Cardiac muscle cell (in vitro differentiated cells and primary cell): ENCODE results near the gene ETNK2. TPM values are rescaled to one million over a fixed set of nuclear protein-coding genes. Genes with fewer than 3 reads are reported as not detected.

Source experiments
- DNase-seq, 2 donors: peaks; one replicate each; pipeline versions ENCODE4 v3.0.0 to v3.0.0-alpha.2; 2010 to 2017; ENCODE audit warnings: low read depth in 1 of 2, low spot score in 1 of 2
- H3K27ac ChIP-seq: fragments of 200-600 bp; sonication (generic); 2 replicates; pipeline ENCODE4 v1.5.1; 2016
- H3K27me3 ChIP-seq: fragments of 200-600 bp; sonication (generic); 2 replicates; pipeline ENCODE4 v1.6.0; 2016; ENCODE audit warnings: control low read depth
- H3K36me3 ChIP-seq: fragments of 200-600 bp; sonication (generic); 2 replicates; pipeline ENCODE4 v1.5.1; 2016; ENCODE audit warnings: control low read depth
- H3K4me1 ChIP-seq: fragments of 200-600 bp; sonication (generic); 2 replicates; pipeline ENCODE4 v1.8.1; 2017; ENCODE audit warnings: low read depth, mild to moderate bottlenecking, mixed run types
- H3K4me3 ChIP-seq: fragments of 200-600 bp; sonication (generic); 2 replicates; pipeline ENCODE4 v1.5.1; 2016; ENCODE audit warnings: mild to moderate bottlenecking
- H3K9me3 ChIP-seq: fragments of 200-600 bp; sonication (generic); 2 replicates; pipeline ENCODE4 v1.5.1; 2017; ENCODE audit warnings: low read depth, mild to moderate bottlenecking, control low read depth
- polyA plus RNA-seq: library from polyadenylated mRNA; unstranded; fragments of >200 nt; fragmentation: Nextera tagmentation; extraction: Ambion mirVana; gene quantifications from 2 replicates; pipeline ENCODE4 v1.2.1, GENCODE V29; 2016
- total RNA-seq: library from RNA; depleted of rRNA; stranded (reverse); fragments of >200 nt; gene quantifications from 2 replicates; pipeline ENCODE4 v1.2.3, GENCODE V29; 2016
- TF ChIP-seq, protein P1 (sequence below): IDR thresholded peaks from 2 replicates; pipeline ENCODE4 v1.5.1; 2012; ENCODE audit warnings: low read depth, mild to moderate bottlenecking, low read length

Gene ETNK2
- total and polyA plus RNA-seq, 2 experiments from 2014 or later: 24.7 to 29.9 TPM

- Histone ChIP-seq H3K4me1 (no peaks in the 10 kb centered on the region), H3K27ac (no peak overlapping the region), H3K27me3 (no peaks in the 10 kb centered on the region), H3K4me3 (no peak overlapping the region), H3K9me3 (no peaks in the 10 kb centered on the region), H3K36me3 (no peaks in the 10 kb centered on the region)
- no peak for DNase-seq
- TF ChIP-seq, protein P1, sequence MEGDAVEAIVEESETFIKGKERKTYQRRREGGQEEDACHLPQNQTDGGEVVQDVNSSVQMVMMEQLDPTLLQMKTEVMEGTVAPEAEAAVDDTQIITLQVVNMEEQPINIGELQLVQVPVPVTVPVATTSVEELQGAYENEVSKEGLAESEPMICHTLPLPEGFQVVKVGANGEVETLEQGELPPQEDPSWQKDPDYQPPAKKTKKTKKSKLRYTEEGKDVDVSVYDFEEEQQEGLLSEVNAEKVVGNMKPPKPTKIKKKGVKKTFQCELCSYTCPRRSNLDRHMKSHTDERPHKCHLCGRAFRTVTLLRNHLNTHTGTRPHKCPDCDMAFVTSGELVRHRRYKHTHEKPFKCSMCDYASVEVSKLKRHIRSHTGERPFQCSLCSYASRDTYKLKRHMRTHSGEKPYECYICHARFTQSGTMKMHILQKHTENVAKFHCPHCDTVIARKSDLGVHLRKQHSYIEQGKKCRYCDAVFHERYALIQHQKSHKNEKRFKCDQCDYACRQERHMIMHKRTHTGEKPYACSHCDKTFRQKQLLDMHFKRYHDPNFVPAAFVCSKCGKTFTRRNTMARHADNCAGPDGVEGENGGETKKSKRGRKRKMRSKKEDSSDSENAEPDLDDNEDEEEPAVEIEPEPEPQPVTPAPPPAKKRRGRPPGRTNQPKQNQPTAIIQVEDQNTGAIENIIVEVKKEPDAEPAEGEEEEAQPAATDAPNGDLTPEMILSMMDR: no peak
Observed at GRCh38 chr1:204139088-204139487, 12.8 kb downstream of the ETNK2 start.

GRCh38 chr1:204136814-204137213 is 15.0 kb downstream of the ETNK2 start:
- Histone ChIP-seq H3K4me3 (no peak overlapping the region), H3K36me3 (no peaks in the 10 kb centered on the region), H3K27ac (no peak overlapping the region), H3K4me1 (no peaks in the 10 kb centered on the region), H3K9me3 (no peaks in the 10 kb centered on the region), H3K27me3 (no peaks in the 10 kb centered on the region)
- TF ChIP-seq, protein P1: no peak
- no peak for DNase-seq

- DNase-seq: no peak
- TF ChIP-seq, protein P1: no peak
- Histone ChIP-seq H3K27me3 (no peaks in the 10 kb centered on the region), H3K4me1 (no peaks in the 10 kb centered on the region), H3K9me3 (no peaks in the 10 kb centered on the region), H3K4me3 (no peak overlapping the region), H3K36me3 (no peaks in the 10 kb centered on the region), H3K27ac (no peak overlapping the region)
Observed at GRCh38 chr1:204134103-204134502, 17.7 kb downstream of the ETNK2 start.

DNA sequence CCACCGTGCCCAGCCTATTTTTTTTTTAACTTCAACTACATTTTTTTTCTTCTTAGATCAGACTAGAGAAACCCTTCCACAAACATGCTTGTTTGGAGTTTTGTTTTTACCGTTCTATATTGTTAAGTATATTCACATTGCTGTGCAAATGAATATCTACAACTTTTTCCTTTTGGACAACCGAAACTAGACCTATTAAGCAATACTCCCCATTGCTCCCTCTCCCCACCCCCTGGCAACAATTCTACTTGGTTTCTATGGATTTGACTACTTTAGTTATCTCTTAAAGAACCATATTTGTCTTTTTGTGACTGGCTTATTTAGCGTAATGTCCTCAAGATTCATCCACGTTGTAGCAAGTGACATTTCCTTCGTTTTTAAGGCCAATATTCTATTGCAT is 19.1 kb downstream of the ETNK2 start:
- no peak overlapping the region for H3K27ac ChIP-seq
- no peaks in the 10 kb centered on the region for H3K27me3 ChIP-seq
- no peak overlapping the region for H3K4me3 ChIP-seq
- H3K9me3 ChIP-seq: no peaks in the 10 kb centered on the region
- no peaks in the 10 kb centered on the region for H3K4me1 ChIP-seq
- TF ChIP-seq, protein P1: no peak
- H3K36me3 ChIP-seq: no peaks in the 10 kb centered on the region
- no peak for DNase-seq

GRCh38 chr1:204131978-204132377 is 19.9 kb downstream of the ETNK2 start:
- H3K36me3 ChIP-seq: no peaks in the 10 kb centered on the region
- no peak for DNase-seq
- H3K4me3 ChIP-seq: no peak overlapping the region
- H3K9me3 ChIP-seq: no peaks in the 10 kb centered on the region
- no peak overlapping the region for H3K27ac ChIP-seq
- H3K27me3 ChIP-seq: no peaks in the 10 kb centered on the region
- H3K4me1 ChIP-seq: peaks cover 6% of the 10 kb centered on the region
- TF ChIP-seq, protein P1: no peak
